Activated CD8-positive, alpha-beta memory T cell treated with anti-CD3 and anti-CD28 coated beads, Interleukin-2, amount 50 U/mL, for 48 hours (primary cell): ENCODE results near the gene ZNF672.
"Not testable (repeated sequence)": the region's sequence is repeated elsewhere in the genome, so short reads cannot be mapped to it uniquely, and the experiment has no call there.

Experiments
- DNase-seq: peaks from one replicate; pipeline ENCODE4 v3.0.0-alpha.2; 2020

The ZNF672 gene

DNA sequence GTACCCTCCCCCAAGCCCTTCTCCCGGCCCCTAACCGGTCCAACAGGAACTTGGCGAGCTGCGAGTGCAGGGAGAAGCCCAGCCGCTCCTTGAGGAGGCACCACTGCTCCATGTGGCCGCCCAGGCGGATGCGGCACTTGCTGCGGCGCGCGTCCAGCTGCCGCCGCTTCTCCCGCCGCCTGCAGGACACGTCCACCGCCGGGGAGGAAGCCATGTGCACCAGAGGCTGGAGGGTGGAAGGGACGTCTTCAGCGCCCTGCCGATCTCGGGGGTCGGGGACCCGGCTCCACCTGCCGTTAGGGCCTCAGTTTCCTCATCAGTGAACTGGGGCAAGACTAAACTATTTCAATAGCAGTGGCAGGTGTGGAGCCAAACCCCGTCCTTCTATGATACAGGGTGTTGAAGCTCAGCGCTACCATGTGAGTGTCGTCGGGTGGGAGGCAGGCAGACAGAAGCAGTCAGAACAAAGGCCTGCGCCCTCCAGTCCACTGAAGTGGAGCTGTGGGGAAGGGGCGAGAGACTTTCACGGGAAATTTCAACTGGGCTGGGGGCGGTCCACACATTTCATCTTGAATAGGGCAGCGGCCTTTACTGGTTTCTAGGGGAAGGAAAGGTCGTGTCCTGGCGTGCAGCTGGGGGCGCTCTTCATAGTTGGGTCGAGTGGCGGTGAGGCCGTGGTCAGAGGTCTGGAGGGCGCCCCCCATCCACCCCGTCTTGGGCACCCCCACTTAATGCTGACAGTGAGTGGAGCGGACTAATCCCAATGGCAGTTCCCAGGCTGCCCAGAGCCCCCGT lies 20.3 kb downstream of the ZNF672 start:
- peak; percentile 76 for DNase-seq

DNA sequence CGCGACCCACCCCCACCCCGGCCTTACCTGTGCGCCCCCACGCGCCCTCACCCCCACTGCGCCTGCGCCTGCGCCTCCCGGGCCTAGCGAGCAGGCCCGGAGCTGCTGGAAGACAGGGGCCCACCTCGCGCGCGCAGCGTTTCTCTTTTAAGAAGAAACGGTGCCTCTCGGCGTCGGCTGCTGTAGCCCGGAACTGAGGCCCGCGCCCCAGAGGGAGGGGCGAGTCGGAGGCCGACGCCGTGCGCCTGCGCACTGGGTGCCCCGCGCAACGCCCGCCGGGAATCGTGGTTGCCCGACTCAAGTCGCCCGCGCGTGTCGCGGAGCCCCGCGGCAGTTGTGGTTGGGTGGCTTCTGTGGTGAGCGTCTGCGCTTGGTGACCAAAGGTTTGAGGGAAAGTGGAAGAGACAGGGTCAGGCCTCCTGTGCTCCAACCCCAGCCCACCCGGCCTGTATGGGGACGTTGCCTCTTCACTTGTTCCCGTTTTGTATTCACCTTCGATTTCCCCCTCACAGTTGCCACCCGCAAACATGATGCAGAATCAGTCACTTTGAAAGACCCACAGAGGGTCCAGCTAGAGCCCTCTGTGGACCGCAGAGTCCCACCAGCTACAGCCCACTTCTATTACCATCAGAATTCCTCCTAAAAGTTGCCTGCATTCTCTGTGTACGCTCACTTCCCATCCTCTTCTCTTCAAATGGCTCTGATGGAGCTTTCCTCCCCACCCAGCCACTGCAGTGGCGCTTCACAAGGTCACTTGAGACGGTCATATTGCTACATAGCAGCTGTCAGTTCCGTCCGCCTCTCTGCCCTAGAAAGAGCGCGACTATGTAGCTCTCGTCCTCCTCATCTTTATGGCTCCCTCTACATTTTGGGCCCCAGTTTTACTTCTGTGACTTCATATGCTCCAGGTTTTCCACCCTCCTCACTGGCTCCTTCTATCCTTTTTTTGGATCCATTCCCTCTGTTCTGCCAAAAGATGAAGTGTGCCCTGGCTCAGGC lies 21.2 kb downstream of the ZNF672 start, which contains the start of gene ZNF692:
TSS of gene ZNF692 (minus strand) at position 195 of the 999 bp plus-strand sequence. CDS start 776 bp downstream, outside the sequence.
- DNase-seq: peak; percentile 97

GRCh38 chr1:248860007-248860406 lies 22.0 kb downstream of the ZNF672 start:
- no peak for DNase-seq

DNA sequence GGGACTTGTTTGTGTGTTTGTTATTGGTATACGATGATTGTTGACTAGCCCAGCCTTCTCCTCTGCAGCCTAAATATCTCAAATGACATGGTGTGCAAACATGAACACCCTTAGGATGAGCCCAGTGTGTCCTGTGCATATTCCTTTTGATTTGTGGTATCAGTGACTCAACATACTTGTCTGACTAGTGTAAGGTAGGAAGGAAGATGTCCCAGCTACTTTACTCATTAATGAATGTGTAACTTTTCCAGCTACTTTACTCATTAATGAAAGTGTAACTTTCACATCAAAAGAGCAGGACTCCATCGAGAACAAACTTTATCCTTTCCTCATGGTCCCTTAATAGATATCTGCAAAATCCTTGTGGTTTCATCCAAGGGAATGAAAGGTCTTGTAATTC lies 23.6 kb downstream of the ZNF672 start:
- no peak for DNase-seq

DNA sequence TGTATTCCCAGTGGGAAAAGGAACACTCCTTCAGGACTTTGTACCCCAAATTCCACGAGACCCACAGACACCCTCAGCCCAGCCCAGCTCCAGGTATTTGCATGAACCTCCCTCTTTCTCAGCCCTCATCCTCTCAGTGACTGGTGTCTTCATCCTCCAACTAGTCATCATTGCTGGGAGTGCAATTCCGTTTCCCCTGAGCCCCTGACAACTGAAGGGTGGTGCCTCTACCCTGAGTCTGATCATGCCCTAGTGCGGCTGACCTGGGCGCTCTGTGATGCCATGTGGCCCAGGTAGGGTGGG lies 24.6 kb downstream of the ZNF672 start:
- no peak for DNase-seq

DNA sequence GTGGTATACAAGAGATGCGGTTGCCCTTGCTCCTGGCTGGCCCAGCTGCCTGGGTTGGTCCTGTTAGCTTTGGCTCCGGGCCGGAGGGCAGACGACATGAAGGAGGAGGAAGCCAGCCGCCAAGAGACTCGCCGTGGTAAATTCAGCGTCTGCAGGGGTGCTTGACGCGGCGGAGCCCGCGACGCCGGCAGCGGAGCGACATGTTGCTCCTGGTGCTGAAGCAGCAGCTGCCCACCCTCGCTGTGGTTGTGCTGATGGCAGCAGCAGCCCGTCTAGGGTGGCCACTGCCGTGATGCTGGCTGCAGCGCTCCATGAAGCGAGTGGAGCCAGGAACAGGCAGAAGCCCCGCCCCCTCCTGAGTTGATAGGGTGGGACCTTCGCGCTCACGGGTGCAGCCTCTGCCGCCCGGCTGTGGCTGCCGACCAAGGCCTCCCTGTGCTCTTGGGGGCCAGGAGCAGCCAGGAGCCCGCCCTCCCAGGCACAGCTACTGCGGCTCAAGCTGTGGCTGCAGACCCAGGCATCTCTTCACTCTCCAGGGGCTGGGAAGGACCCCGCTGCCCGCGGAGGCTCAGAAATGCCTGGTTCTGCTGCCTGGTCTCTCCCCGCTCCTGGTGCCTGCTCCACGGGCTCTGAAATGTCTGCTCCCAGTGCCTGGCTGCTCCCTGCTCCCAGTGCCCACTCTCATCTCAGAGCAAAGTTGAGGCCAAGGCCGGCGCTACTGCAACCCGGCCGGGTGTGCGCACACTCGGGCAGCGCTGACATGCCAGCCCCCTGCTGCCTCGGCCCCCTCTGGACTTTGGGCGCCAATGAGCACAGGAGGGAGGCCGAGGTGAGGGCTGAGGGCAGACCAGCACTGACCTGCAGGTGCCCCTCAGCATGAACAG lies 25.2 kb downstream of the ZNF672 start:
- DNase-seq: peak; percentile 88

DNA sequence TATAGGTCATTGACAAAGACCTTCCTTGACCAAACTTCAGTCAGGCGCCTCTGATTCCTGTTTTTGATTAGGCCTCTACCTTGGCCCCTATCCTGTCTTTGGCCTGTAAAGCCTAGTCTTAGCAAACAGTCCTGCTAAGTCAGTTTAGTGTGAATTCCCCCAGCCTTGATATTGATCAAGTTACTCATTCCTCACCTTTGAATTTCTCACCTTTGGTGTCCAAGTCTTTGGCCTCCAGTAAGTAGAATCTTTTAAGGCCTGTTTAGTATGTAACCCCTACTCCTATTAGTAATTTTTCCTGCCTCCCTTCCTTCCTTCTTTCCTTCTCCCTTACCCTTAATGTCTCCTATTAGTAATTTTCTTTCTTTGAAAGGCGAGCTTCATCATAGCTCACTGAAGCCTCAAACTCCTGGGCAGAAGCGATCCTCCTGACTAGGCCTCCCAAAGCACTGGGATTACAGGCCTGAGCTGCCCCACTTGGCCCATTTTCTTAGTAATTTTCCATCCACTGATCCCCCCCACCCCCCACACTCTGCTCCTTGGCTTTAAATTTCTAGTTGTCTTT lies 33.9 kb downstream of the ZNF672 start:
- DNase-seq: no peak

DNA sequence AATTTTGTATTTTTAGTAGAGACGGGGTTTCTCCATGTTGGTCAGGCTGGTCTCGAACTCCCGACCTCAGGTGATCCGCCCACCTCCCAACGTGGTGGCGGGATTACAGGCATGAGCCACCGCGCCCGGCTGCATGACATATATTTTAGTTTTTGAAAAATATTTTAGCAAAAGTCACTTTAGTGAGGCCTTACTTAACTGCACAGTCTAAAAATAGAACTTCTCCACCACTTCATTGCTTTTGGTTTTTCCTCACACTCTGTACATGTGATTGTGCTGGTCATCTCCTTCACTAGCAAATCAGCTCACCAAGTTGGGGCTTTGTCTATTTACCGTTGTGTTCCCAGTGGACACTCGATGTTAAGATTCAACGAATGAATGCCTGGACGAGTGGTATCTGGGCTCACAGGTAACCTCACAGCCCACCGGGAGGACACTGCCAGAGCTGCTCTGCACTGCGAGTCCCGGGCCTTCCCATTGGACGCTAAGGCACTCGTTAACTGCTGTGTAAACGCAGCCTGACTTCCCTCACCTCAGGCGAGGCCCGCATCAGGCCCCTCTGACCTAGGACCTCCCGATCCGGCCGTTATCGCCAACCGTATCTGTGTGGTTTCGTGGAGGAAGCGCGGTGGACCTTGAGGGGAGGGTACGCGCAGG lies 34.9 kb downstream of the ZNF672 start:
- DNase-seq: peak; percentile 85

GRCh38 chr1:248873409-248873992 lies 35.5 kb downstream of the ZNF672 start:
- DNase-seq: peak; percentile 100

DNA sequence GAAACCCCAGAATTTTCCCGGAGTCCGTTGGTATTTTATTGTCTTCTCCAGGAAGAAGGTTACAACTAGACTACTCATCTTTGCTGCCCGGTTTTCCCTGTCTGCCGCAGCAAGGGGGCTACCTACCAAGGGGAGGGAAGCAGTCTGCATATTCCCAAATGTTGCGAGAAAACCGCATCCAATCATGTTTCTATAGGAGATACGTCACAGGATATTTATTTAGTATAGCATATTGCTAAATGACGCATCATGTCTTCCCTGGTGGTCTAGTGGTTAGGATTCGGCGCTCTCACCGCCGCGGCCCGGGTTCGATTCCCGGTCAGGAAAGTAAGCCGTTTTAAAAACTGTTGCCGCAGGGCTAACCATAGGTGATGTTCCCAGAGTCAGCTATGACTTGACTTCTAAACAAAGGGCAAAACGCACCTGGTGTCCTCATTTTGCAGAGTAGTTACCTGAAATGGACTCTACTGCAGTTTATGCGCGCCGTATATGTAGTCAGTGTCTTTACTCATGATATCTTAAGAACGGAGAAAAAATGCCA lies 36.0 kb downstream of the ZNF672 start:
- DNase-seq: peak; percentile 97

GRCh38 chr1:248881261-248881660 lies 43.2 kb downstream of the ZNF672 start:
- DNase-seq: no peak

GRCh38 chr1:248882427-248882826 lies 44.4 kb downstream of the ZNF672 start:
- DNase-seq: not testable (repeated sequence)

DNA sequence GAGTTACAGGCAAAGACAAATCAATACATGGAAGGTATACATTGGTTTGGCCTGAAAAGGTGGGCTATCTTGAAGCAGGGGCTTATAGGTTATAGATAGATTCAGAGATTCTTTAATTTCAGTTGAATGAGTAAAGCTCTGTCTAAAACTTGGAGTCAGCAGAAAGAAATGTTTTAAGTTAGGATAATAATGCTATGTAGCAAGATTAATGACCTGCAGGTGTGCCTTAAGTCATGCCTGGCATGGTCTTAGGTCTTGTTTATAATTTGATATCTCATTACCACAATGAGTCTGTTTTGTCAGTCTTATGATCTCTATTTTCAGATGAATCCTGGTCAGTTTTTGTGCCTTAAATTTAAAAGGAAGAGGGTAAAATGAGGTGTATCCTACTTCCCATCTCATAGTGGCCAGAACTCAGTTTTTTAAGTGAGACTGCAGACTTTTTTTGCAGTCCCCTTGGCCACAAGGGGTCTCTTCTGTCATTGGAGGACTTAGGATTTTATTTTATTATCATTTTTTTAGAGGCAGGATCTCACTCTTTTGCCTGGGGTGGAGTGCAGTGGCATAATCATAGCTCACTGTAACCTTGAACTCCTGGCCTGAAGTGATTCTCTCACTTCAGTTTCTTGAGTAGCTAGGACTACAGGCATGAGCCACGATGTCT lies 46.7 kb downstream of the ZNF672 start:
- no peak for DNase-seq

- no peak for DNase-seq
These were observed 47.6 kb downstream of the ZNF672 start for GRCh38 chr1:248885646-248886045.

DNA sequence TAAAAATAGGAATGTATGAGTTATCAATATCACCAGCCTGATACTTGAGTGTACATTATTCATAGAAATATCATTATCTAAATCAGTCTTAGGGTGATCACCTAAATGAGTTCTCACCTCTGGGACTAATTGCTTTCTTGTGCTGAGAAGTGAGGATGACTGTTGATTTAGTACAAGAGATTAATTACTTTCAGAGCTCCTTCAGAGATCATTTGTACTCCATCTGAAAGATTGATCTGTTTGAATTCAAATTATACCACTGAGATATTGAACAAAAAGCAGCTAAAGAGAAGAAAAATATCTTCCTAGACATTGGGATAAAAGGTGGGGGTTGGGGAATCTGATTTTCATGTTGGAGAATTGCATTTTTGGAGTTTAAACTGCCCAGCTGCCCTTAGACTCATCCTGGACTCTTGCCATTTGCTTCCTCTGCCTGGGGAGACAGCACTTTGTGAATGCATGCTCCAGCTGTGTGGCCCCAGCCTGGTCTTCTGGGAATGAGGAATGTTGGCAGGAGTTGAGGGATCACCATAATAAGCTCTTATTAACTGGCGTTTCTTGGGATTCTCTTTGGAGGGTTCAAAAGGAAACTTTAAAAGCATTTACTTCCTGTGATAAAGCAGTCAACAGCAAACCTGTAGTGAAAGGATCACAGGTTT lies 48.3 kb downstream of the ZNF672 start:
- DNase-seq: no peak

DNA sequence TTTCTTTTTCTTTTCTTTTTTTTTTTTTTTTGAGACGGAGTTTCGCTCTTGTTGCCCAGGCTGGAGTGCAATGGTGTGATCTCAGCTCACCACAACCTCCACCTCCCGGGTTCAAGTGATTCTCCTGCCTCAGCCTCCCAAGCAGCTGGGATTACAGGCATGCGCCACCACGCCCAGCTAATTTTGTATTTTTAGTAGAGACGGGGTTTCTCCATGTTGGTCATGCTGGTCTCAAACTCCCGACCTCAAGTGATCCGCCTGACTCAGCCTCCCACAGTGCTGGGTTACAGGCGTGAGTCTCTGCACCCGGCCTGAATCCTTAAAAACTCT lies 51.9 kb downstream of the ZNF672 start:
- DNase-seq: not testable (repeated sequence)

DNA sequence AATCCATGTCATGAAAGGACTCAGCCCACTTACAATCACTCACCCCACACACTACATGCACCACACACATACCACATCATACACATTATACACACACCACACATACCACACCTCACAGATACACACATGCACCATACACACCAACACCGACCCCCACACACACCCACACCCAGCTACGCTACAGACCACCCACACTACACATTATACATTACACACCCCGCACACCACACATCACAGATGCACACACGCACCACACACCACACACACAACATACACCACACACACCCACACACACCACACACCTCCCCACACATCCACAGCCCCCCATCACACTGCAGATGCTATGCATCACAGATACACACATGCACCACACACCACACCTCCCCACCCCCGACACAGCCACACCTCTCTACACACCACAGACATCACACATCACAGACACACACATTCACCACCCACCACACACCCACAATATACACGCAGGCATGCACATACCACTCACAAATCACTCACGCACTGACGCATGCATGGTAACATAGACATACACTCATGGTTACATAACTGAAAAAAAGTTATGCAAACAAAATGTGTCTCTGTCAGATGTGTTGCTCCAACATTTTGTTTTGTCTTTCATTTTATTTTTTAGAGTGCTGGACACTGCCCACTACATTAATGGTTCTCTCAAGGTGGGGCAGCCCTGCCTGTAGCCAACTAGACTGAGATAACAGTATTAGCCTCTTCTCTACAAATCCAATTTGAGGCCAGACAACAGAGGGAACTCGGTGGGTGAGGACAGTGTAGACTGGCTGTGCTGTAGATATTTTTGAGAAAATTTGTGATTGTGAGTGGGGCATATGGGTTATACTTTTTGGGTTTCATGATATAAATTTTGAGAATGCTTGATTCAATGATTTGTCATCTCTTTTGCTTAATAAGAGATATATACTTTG lies 52.8 kb downstream of the ZNF672 start:
- no peak for DNase-seq

DNA sequence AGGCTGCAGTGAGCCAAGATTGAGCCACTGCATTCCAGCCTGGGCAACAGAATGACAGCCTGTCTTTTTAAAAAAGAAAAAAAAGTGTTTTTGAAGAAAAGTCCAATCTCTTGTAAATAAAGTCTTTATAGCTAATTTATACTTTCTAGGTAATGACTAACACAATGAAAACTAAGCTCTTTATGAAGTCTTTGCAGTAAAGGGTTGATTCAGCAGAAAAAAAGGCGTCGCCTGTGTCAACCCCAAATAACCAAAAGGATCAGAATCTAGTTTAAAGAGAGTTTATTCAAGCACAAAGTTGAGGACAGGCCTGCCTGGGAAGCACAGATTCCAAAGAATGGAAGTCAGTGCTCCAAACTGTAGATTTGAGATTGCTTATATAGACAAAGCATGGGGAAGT lies 53.7 kb downstream of the ZNF672 start:
- DNase-seq: no peak

- no peak for DNase-seq
These were observed 54.6 kb downstream of the ZNF672 start for GRCh38 chr1:248892590-248892989.
